Breast epithelium (tissue), 3 donors: ENCODE data around the gene TNRC18.

Experiments
- POLR2A ChIP-seq: fragments of 450-650 bp; IDR thresholded peaks from one replicate; pipeline ENCODE4 v1.6.1; 2016; ENCODE audit warnings: antibody characterized with exemption, mild to moderate bottlenecking, moderate library complexity
- TF ChIP-seq, protein P1 (sequence below), 3 donors: fragments of 450-650 bp; IDR thresholded peaks; one replicate each; pipeline ENCODE4 v1.5.1; 2016 to 2017; ENCODE audit warnings: antibody characterized with exemption in 3 of 3, mild to moderate bottlenecking in 3 of 3, moderate library complexity in 3 of 3

DNA sequence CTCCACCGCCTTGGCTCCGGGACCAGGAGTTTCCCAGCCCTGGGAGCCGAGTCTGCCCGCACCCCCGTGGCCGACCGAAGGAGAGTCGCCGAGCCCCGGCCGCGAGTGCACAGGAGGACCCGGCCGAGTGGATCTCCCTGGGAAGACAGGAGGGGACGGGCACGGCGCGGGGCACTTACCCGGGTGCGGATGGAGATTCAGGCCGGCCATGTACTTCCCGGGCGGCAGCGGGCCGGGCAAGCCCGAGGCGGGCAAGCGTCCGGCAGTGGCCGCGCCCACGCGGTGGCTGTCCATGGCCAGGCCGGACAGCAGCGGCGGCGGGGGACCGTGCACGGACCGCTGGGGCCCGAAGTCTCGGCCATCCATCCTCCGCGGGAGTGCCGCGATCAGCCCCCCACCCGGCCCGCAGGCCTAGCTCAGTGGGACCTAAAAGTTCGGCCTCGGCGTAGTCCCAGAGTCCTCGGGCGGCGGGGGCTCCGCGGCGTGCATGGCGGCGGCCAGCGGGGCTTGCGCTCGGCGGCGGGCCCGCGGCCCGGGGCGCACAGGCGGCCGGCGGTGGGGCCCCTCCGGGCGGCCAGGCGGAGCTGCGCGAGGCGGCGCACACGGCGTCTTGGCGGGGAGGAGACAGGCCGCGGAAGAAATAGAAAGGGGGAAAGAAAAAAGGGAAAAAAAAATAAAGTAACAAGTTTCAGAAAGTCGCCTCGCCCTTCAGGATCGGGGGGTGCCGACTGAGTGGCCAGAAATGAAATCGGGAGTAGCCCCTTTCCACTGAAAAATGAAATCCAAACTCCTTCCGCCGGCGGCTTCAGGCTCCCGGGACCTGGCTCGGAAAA, 2.5 kb downstream of the TNRC18 start:
- TF ChIP-seq, protein P1, sequence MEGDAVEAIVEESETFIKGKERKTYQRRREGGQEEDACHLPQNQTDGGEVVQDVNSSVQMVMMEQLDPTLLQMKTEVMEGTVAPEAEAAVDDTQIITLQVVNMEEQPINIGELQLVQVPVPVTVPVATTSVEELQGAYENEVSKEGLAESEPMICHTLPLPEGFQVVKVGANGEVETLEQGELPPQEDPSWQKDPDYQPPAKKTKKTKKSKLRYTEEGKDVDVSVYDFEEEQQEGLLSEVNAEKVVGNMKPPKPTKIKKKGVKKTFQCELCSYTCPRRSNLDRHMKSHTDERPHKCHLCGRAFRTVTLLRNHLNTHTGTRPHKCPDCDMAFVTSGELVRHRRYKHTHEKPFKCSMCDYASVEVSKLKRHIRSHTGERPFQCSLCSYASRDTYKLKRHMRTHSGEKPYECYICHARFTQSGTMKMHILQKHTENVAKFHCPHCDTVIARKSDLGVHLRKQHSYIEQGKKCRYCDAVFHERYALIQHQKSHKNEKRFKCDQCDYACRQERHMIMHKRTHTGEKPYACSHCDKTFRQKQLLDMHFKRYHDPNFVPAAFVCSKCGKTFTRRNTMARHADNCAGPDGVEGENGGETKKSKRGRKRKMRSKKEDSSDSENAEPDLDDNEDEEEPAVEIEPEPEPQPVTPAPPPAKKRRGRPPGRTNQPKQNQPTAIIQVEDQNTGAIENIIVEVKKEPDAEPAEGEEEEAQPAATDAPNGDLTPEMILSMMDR (IDR thresholded peaks at IDR 0.05) = no peak
- TF ChIP-seq POLR2A = no peak
